ENCODE data around the gene LCTL.
"Not testable (repeated sequence)": the region's sequence is repeated elsewhere in the genome, so short reads cannot be mapped to it uniquely, and the experiment has no call there.

The LCTL gene

GRCh38 chr15:66564136-66565041 is 1.4 kb downstream of the LCTL start:
- no peak for DNase-seq (ENCODE audit: low read depth)

GRCh38 chr15:66563566-66564110 is 2.2 kb downstream of the LCTL start:
- no peak for DNase-seq (ENCODE audit: low read depth)

GRCh38 chr15:66563126-66563525 is 2.7 kb downstream of the LCTL start:
- DNase-seq (ENCODE audit: low read depth): no peak

GRCh38 chr15:66560856-66561525 is 4.8 kb downstream of the LCTL start:
- no peak for DNase-seq (ENCODE audit: low read depth)

GRCh38 chr15:66558271-66558670 is 7.5 kb downstream of the LCTL start:
- DNase-seq (ENCODE audit: low read depth): no peak

GRCh38 chr15:66555685-66556084 is 10.1 kb downstream of the LCTL start:
- no peak for DNase-seq (ENCODE audit: low read depth)

GRCh38 chr15:66545255-66545654 is 20.5 kb downstream of the LCTL start:
- DNase-seq (ENCODE audit: low read depth): no peak

GRCh38 chr15:66542896-66543295 is 22.9 kb downstream of the LCTL start:
- DNase-seq (ENCODE audit: low read depth): no peak

- no peak for DNase-seq (ENCODE audit: low read depth)
These were observed 30.7 kb downstream of the LCTL start for GRCh38 chr15:66535056-66535455.

- DNase-seq (ENCODE audit: low read depth): no peak
These were observed 41.0 kb downstream of the LCTL start for GRCh38 chr15:66524838-66525237.

- DNase-seq (ENCODE audit: low read depth): no peak
These were observed 41.9 kb downstream of the LCTL start for GRCh38 chr15:66523926-66524325.

GRCh38 chr15:66515901-66516322 is 49.9 kb downstream of the LCTL start:
- no peak for DNase-seq (ENCODE audit: low read depth)

- no peak for DNase-seq (ENCODE audit: low read depth)
These were observed 51.2 kb downstream of the LCTL start for GRCh38 chr15:66514586-66514985.

GRCh38 chr15:66508293-66508883 is 57.4 kb downstream of the LCTL start:
- DNase-seq (ENCODE audit: low read depth): no peak

GRCh38 chr15:66505818-66506217 is 60.0 kb downstream of the LCTL start:
- no peak for DNase-seq (ENCODE audit: low read depth)

GRCh38 chr15:66505430-66505811 is 60.4 kb downstream of the LCTL start:
- DNase-seq (ENCODE audit: low read depth): no peak

GRCh38 chr15:66504563-66505429 is 61.0 kb downstream of the LCTL start, which contains the start of the genes RPL4 and ZWILCH:
TSS of gene RPL4 (minus strand) at chr15:66504855. CDS start at chr15:66504790, 65 bp downstream.
TSS of gene ZWILCH (plus strand) at chr15:66505326. CDS start at chr15:66505339, 13 bp downstream.
- peak; percentile 75 for DNase-seq (ENCODE audit: low read depth)

- no peak for DNase-seq (ENCODE audit: low read depth)
These were observed 61.8 kb downstream of the LCTL start for GRCh38 chr15:66503780-66504562.

- not testable (repeated sequence) for DNase-seq (ENCODE audit: low read depth)
These were observed 62.7 kb downstream of the LCTL start for GRCh38 chr15:66503041-66503648.

GRCh38 chr15:66502491-66502890 is 63.3 kb downstream of the LCTL start:
- DNase-seq (ENCODE audit: low read depth): no peak
